Testis (tissue), 2 donors: ENCODE data around the gene DTNB.

Experiments used
- POLR2A ChIP-seq: fragments of 450-650 bp; IDR thresholded peaks from one replicate; pipeline ENCODE4 v1.6.1; 2017; ENCODE audit warnings: antibody characterized with exemption, mild to moderate bottlenecking, moderate library complexity
- TF ChIP-seq, protein P1 (sequence below), 3 experiments: fragments of 450-650 bp in 2 of 3; fragments of 200-600 bp in 1 of 3; sonication (generic) in 1 of 3; IDR thresholded peaks; one replicate each; pipeline ENCODE4 v1.5.1; 2016 to 2019; ENCODE audit warnings: antibody characterized with exemption in 3 of 3, mild to moderate bottlenecking in 2 of 3, moderate library complexity in 1 of 3

DNA sequence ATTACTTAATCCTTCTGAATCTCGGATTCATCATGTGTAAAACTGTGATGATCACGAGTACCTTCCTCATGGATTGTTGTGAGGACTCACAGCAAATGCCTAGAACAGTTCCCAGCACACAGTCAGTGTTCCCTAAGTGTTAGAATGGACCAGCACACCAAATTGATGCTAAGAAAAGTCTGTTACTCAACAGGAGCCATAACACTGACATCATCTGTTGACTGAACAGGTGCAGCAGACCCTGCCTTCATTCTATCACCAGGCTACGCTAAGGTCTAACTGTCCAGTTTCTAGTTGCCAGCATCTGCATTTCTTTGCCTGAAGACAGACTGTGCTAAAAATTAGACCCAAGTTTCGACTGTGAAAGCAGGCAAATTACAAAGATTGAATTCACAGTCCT lies 18.6 kb downstream of the DTNB start:
- TF ChIP-seq, protein P1, sequence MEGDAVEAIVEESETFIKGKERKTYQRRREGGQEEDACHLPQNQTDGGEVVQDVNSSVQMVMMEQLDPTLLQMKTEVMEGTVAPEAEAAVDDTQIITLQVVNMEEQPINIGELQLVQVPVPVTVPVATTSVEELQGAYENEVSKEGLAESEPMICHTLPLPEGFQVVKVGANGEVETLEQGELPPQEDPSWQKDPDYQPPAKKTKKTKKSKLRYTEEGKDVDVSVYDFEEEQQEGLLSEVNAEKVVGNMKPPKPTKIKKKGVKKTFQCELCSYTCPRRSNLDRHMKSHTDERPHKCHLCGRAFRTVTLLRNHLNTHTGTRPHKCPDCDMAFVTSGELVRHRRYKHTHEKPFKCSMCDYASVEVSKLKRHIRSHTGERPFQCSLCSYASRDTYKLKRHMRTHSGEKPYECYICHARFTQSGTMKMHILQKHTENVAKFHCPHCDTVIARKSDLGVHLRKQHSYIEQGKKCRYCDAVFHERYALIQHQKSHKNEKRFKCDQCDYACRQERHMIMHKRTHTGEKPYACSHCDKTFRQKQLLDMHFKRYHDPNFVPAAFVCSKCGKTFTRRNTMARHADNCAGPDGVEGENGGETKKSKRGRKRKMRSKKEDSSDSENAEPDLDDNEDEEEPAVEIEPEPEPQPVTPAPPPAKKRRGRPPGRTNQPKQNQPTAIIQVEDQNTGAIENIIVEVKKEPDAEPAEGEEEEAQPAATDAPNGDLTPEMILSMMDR (IDR thresholded peaks at IDR 0.05): no peak
- TF ChIP-seq POLR2A: no peak
